Nephron (organoid): Measurements from ENCODE around the gene CRLF3.

Source experiments
- H3K27ac Mint-ChIP-seq, 3 experiments: 2 replicates each; pipeline ENCODE4 v1.8.0; 2020; ENCODE audit warnings: mixed read lengths in 3 of 3, mild to moderate bottlenecking in 2 of 3, moderate library complexity in 1 of 3
- H3K27me3 Mint-ChIP-seq: 2 replicates; pipeline ENCODE4 v1.8.0; 2021; ENCODE audit warnings: low read depth, mild to moderate bottlenecking, moderate library complexity, mixed read lengths
- H3K36me3 Mint-ChIP-seq: 2 replicates; pipeline ENCODE4 v1.8.0; 2020; ENCODE audit warnings: low read depth, mixed read lengths
- H3K4me1 Mint-ChIP-seq: 2 replicates; pipeline ENCODE4 v1.8.0; 2020; ENCODE audit warnings: mixed read lengths
- H3K4me3 Mint-ChIP-seq, 3 experiments: 2 replicates each; pipeline ENCODE4 v1.8.0; 2020; ENCODE audit warnings: mild to moderate bottlenecking in 3 of 3, mixed read lengths in 3 of 3, moderate library complexity in 2 of 3
- H3K9me3 Mint-ChIP-seq: 2 replicates; pipeline ENCODE4 v1.8.0; 2020; ENCODE audit warnings: mixed read lengths
- TF ChIP-seq, protein P1 (sequence below), 3 experiments: fragments of 200-600 bp; sonication (generic); IDR thresholded peaks; one replicate each; pipeline ENCODE4 v1.5.0; 2021; ENCODE audit warnings: antibody characterized with exemption in 3 of 3; ENCODE audit not compliant: unreplicated experiment in 3 of 3

Gene CRLF3

DNA sequence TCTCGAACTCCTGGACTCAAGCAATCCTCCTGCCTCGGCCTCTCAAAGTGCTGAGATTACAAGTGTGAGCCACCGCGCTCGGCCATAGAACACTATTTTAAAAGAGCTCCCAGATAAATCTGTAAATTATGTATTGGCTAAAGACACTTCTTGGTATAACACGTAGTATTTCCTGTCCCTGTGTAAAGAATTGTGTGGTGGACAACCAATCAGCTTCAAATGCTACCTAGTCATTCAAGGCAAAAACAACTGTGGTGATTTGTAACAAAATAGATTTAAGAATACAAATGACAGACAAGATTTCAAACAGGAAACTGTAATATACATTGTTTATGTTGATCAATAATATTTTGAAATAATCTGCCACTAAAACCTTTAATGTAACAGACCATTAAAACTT, 14.6 kb downstream of the CRLF3 start:
- H3K27ac Mint-ChIP-seq: peak overlapping the region in 1 of 3 experiments; percentile 86
- TF ChIP-seq, protein P1, sequence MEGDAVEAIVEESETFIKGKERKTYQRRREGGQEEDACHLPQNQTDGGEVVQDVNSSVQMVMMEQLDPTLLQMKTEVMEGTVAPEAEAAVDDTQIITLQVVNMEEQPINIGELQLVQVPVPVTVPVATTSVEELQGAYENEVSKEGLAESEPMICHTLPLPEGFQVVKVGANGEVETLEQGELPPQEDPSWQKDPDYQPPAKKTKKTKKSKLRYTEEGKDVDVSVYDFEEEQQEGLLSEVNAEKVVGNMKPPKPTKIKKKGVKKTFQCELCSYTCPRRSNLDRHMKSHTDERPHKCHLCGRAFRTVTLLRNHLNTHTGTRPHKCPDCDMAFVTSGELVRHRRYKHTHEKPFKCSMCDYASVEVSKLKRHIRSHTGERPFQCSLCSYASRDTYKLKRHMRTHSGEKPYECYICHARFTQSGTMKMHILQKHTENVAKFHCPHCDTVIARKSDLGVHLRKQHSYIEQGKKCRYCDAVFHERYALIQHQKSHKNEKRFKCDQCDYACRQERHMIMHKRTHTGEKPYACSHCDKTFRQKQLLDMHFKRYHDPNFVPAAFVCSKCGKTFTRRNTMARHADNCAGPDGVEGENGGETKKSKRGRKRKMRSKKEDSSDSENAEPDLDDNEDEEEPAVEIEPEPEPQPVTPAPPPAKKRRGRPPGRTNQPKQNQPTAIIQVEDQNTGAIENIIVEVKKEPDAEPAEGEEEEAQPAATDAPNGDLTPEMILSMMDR (IDR thresholded peaks at IDR 0.05; ENCODE audit: unreplicated experiment in 3 of 3): no peak
- H3K27me3 Mint-ChIP-seq: no peaks in the 10 kb centered on the region

DNA sequence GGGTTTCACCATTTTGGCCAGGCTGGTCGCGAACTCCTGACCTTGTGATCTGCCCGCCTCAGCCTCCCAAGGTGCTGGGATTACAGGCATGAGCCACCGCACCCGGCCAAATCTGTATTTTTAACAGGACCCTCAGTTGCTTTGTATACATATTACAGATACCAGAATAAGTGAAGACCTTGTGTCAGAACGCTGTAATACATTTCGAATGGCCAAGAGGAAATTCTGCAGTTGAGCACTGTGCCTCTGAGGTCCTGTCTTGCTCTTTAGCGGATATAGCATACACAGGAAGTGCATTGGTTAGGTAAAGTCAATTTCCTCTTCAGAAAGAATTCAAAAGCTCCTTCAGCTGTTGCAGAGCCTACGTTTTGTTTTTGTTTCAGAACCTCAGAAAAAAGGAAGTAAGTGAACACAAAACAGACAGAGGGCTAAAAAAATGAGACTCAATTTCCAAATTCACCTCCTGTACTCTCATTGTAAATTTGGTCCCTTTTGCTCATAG, 15.7 kb downstream of the CRLF3 start:
- Mint-ChIP-seq H3K9me3 (no peaks in the 10 kb centered on the region), H3K4me1 (no peaks in the 10 kb centered on the region), H3K36me3 (peaks cover 8% of the 10 kb centered on the region)

More for the DNA sequence above, 14.6 kb downstream of the CRLF3 start:
- H3K9me3 Mint-ChIP-seq: no peaks in the 10 kb centered on the region
- H3K36me3 Mint-ChIP-seq: no peaks in the 10 kb centered on the region
- no peak overlapping the region for H3K4me3 Mint-ChIP-seq
- no peaks in the 10 kb centered on the region for H3K4me1 Mint-ChIP-seq

DNA sequence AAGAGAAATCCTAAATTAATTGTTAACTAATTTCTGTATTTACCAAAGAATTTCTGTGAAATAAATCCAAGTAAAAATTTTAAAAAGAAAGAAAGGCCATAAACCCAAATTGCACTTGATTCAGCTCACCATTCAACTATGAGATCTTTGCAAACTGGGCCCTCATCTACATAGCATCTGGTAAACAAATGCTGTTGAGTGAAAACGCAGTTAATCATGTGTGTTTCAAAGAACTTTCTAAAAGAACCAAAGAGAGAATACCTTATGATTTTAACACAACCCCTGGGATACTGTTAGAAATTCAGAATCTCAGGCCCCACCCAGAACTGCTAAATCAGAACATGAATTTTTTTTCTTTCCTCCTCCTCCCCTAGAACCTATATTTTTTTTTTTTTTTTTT, 16.6 kb downstream of the CRLF3 start:
- no peaks in the 10 kb centered on the region for H3K9me3 Mint-ChIP-seq
- TF ChIP-seq, protein P1 (IDR thresholded peaks at IDR 0.05; ENCODE audit: unreplicated experiment in 3 of 3): no peak
- peaks cover 17% of the 10 kb centered on the region for H3K36me3 Mint-ChIP-seq
- no peak overlapping the region for H3K27ac Mint-ChIP-seq
- no peaks in the 10 kb centered on the region for H3K27me3 Mint-ChIP-seq
- H3K4me3 Mint-ChIP-seq: no peak overlapping the region
- H3K4me1 Mint-ChIP-seq: no peaks in the 10 kb centered on the region

More for the DNA sequence above, 15.7 kb downstream of the CRLF3 start:
- Mint-ChIP-seq H3K27ac (peak overlapping the region in 1 of 3 experiments; percentile 86), H3K27me3 (no peaks in the 10 kb centered on the region), H3K4me3 (no peak overlapping the region)
- TF ChIP-seq, protein P1 (IDR thresholded peaks at IDR 0.05; ENCODE audit: unreplicated experiment in 3 of 3): no peak

DNA sequence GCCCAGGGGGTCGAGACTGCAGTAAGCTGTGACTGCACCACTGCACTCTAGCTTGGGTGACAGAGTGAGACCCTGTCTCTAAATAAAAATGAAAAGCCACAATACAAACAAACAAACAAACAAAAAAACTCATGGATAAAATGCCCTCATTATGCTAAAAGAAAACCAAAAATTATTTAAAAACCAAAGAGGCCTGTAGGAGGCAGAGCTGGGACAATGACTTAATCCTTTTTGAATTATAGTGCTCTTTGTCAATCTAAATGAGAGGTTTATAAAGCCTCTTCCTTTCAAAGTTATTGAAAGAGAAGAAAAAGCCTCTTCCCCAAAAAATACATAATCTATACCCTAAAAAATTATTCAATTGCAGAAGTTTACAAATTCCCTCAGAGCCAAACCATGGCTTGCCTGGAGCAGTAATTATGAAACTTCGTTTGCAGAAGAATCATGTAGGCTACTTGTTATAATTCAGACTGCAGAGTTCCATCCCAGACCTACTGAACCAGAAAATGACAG, 18.5 kb downstream of the CRLF3 start:
- no peaks in the 10 kb centered on the region for H3K27me3 Mint-ChIP-seq
- peaks cover 33% of the 10 kb centered on the region for H3K36me3 Mint-ChIP-seq
- peaks cover 6% of the 10 kb centered on the region for H3K4me1 Mint-ChIP-seq
- H3K4me3 Mint-ChIP-seq: no peak overlapping the region
- no peak overlapping the region for H3K27ac Mint-ChIP-seq
- TF ChIP-seq, protein P1 (IDR thresholded peaks at IDR 0.05; ENCODE audit: unreplicated experiment in 3 of 3): no peak
- H3K9me3 Mint-ChIP-seq: no peaks in the 10 kb centered on the region

GRCh38 chr17:30801671-30802070, 22.8 kb downstream of the CRLF3 start:
- Mint-ChIP-seq H3K9me3 (no peaks in the 10 kb centered on the region), H3K36me3 (peaks cover 58% of the 10 kb centered on the region), H3K27ac (peak overlapping the region in 1 of 3 experiments; percentile 13), H3K4me3 (no peak overlapping the region), H3K27me3 (no peaks in the 10 kb centered on the region), H3K4me1 (peaks cover 6% of the 10 kb centered on the region)
- TF ChIP-seq, protein P1 (IDR thresholded peaks at IDR 0.05; ENCODE audit: unreplicated experiment in 3 of 3): no peak

GRCh38 chr17:30796016-30796415, 28.5 kb downstream of the CRLF3 start:
- Mint-ChIP-seq H3K36me3 (peaks cover 62% of the 10 kb centered on the region), H3K27me3 (no peaks in the 10 kb centered on the region), H3K9me3 (no peaks in the 10 kb centered on the region), H3K4me3 (no peak overlapping the region), H3K4me1 (no peaks in the 10 kb centered on the region), H3K27ac (no peak overlapping the region)
- TF ChIP-seq, protein P1 (IDR thresholded peaks at IDR 0.05; ENCODE audit: unreplicated experiment in 3 of 3): no peak
